Measurements from ENCODE around the gene CFAP119.

GRCh38 chr16:30762991-30763725 is 1.3 kb upstream of the CFAP119 start:
- TF ChIP-seq CTCF (conservative IDR thresholded peaks at IDR 0.05; ENCODE audit: low read depth in 2 of 2) (no peak), REST (IDR thresholded peaks at IDR 0.05; ENCODE audit: unreplicated experiment) (no peak), ZNF114 (CRISPR knock-in tag; IDR thresholded peaks at IDR 0.05) (no peak), POLR2AphosphoS5 (IDR thresholded peaks at IDR 0.05; ENCODE audit: low read depth) (no peak), EZH2phosphoT487 (IDR thresholded peaks at IDR 0.05; ENCODE audit: unreplicated experiment) (no peak), EZH2 (IDR thresholded peaks at IDR 0.05; ENCODE audit: low read depth, unreplicated experiment) (no peak), NANOG (IDR thresholded peaks at IDR 0.05; ENCODE audit: borderline replicate concordance) (no peak), CREB1 (CRISPR knock-in tag; IDR thresholded peaks at IDR 0.05; ENCODE audit: low read depth) (no peak), STAT1 (IDR thresholded peaks at IDR 0.05; ENCODE audit: unreplicated experiment) (no peak), JUNB (IDR thresholded peaks at IDR 0.05; ENCODE audit: unreplicated experiment) (no peak), ZNF331 (CRISPR knock-in tag; IDR thresholded peaks at IDR 0.05; ENCODE audit: low read depth) (no peak)
- TF ChIP-seq, protein P1, sequence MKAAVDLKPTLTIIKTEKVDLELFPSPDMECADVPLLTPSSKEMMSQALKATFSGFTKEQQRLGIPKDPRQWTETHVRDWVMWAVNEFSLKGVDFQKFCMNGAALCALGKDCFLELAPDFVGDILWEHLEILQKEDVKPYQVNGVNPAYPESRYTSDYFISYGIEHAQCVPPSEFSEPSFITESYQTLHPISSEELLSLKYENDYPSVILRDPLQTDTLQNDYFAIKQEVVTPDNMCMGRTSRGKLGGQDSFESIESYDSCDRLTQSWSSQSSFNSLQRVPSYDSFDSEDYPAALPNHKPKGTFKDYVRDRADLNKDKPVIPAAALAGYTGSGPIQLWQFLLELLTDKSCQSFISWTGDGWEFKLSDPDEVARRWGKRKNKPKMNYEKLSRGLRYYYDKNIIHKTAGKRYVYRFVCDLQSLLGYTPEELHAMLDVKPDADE (IDR thresholded peaks at IDR 0.05), result no peak
- TF ChIP-seq, protein P2, sequence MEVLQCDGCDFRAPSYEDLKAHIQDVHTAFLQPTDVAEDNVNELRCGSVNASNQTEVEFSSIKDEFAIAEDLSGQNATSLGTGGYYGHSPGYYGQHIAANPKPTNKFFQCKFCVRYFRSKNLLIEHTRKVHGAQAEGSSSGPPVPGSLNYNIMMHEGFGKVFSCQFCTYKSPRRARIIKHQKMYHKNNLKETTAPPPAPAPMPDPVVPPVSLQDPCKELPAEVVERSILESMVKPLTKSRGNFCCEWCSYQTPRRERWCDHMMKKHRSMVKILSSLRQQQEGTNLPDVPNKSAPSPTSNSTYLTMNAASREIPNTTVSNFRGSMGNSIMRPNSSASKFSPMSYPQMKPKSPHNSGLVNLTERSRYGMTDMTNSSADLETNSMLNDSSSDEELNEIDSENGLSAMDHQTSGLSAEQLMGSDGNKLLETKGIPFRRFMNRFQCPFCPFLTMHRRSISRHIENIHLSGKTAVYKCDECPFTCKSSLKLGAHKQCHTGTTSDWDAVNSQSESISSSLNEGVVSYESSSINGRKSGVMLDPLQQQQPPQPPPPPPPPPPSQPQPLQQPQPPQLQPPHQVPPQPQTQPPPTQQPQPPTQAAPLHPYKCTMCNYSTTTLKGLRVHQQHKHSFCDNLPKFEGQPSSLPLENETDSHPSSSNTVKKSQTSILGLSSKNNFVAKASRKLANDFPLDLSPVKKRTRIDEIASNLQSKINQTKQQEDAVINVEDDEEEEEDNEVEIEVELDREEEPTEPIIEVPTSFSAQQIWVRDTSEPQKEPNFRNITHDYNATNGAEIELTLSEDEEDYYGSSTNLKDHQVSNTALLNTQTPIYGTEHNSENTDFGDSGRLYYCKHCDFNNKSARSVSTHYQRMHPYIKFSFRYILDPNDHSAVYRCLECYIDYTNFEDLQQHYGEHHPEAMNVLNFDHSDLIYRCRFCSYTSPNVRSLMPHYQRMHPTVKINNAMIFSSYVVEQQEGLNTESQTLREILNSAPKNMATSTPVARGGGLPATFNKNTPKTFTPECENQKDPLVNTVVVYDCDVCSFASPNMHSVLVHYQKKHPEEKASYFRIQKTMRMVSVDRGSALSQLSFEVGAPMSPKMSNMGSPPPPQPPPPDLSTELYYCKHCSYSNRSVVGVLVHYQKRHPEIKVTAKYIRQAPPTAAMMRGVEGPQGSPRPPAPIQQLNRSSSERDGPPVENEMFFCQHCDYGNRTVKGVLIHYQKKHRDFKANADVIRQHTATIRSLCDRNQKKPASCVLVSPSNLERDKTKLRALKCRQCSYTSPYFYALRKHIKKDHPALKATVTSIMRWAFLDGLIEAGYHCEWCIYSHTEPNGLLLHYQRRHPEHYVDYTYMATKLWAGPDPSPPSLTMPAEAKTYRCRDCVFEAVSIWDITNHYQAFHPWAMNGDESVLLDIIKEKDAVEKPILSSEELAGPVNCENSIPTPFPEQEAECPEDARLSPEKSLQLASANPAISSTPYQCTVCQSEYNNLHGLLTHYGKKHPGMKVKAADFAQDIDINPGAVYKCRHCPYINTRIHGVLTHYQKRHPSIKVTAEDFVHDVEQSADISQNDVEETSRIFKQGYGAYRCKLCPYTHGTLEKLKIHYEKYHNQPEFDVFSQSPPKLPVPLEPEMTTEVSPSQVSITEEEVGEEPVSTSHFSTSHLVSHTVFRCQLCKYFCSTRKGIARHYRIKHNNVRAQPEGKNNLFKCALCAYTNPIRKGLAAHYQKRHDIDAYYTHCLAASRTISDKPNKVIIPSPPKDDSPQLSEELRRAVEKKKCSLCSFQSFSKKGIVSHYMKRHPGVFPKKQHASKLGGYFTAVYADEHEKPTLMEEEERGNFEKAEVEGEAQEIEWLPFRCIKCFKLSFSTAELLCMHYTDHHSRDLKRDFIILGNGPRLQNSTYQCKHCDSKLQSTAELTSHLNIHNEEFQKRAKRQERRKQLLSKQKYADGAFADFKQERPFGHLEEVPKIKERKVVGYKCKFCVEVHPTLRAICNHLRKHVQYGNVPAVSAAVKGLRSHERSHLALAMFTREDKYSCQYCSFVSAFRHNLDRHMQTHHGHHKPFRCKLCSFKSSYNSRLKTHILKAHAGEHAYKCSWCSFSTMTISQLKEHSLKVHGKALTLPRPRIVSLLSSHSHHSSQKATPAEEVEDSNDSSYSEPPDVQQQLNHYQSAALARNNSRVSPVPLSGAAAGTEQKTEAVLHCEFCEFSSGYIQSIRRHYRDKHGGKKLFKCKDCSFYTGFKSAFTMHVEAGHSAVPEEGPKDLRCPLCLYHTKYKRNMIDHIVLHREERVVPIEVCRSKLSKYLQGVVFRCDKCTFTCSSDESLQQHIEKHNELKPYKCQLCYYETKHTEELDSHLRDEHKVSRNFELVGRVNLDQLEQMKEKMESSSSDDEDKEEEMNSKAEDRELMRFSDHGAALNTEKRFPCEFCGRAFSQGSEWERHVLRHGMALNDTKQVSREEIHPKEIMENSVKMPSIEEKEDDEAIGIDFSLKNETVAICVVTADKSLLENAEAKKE (CRISPR knock-in tag; IDR thresholded peaks at IDR 0.05), result no peak

Measured in GM23338 (cell line).